ENCODE measurements around the gene CLDN4. TPM values are rescaled to one million over a fixed set of nuclear protein-coding genes. Genes with fewer than 3 reads are reported as not detected.
"Not testable (repeated sequence)": the region's sequence is repeated elsewhere in the genome, so short reads cannot be mapped to it uniquely, and the experiment has no call there.

The CLDN4 gene
- total RNA-seq, 1 experiment from 2014 or later, result 0.16 TPM

GRCh38 chr7:73811760-73812168, 19.0 kb upstream of the CLDN4 start:
- Histone ChIP-seq H3K36me3 (no peaks in the 10 kb centered on the region), H3K4me1 (replicated peaks) (no peaks in the 10 kb centered on the region), H3K4me3 (no peak overlapping the region), H3K9me3 (replicated peaks) (no peaks in the 10 kb centered on the region), H3K27ac (no peak overlapping the region), H3K27me3 (replicated peaks) (no peaks in the 10 kb centered on the region)
- DNase-seq (ENCODE audit: low read depth in 1 of 2, low spot score in 2 of 2), result peak; percentile 57 to 77

GRCh38 chr7:73812996-73813395, 17.8 kb upstream of the CLDN4 start:
- Histone ChIP-seq H3K27me3 (replicated peaks) (no peaks in the 10 kb centered on the region), H3K4me1 (replicated peaks) (no peaks in the 10 kb centered on the region), H3K27ac (no peak overlapping the region), H3K36me3 (no peaks in the 10 kb centered on the region), H3K9me3 (replicated peaks) (no peaks in the 10 kb centered on the region), H3K4me3 (no peak overlapping the region)
- DNase-seq (ENCODE audit: low read depth in 1 of 2, low spot score in 2 of 2), result no peak

GRCh38 chr7:73815436-73815835, 15.4 kb upstream of the CLDN4 start:
- Histone ChIP-seq H3K27ac (no peak overlapping the region), H3K9me3 (replicated peaks) (no peaks in the 10 kb centered on the region), H3K4me1 (replicated peaks) (no peaks in the 10 kb centered on the region), H3K4me3 (no peak overlapping the region), H3K27me3 (replicated peaks) (no peaks in the 10 kb centered on the region), H3K36me3 (no peaks in the 10 kb centered on the region)
- no peak for DNase-seq (ENCODE audit: low read depth in 1 of 2, low spot score in 2 of 2)

- Histone ChIP-seq H3K4me3 (no peak overlapping the region), H3K36me3 (no peaks in the 10 kb centered on the region), H3K27ac (no peak overlapping the region), H3K4me1 (replicated peaks) (peaks cover 8% of the 10 kb centered on the region), H3K27me3 (replicated peaks) (no peaks in the 10 kb centered on the region), H3K9me3 (replicated peaks) (no peaks in the 10 kb centered on the region)
- DNase-seq (ENCODE audit: low read depth in 1 of 2, low spot score in 2 of 2), result no peak
Observed at GRCh38 chr7:73817121-73817520, 13.7 kb upstream of the CLDN4 start.

GRCh38 chr7:73820013-73820412, 10.8 kb upstream of the CLDN4 start:
- H3K27me3 ChIP-seq (replicated peaks), result no peaks in the 10 kb centered on the region
- H3K4me1 ChIP-seq (replicated peaks), result peaks cover 25% of the 10 kb centered on the region
- H3K36me3 ChIP-seq, result no peaks in the 10 kb centered on the region
- no peak overlapping the region for H3K27ac ChIP-seq
- H3K9me3 ChIP-seq (replicated peaks), result no peaks in the 10 kb centered on the region
- H3K4me3 ChIP-seq, result no peak overlapping the region
- DNase-seq (ENCODE audit: low read depth in 1 of 2, low spot score in 2 of 2), result no peak

- not testable (repeated sequence) for DNase-seq (ENCODE audit: low read depth in 1 of 2, low spot score in 2 of 2); H3K27ac ChIP-seq; H3K4me3 ChIP-seq; H3K27me3 ChIP-seq (replicated peaks); H3K9me3 ChIP-seq (replicated peaks); H3K36me3 ChIP-seq
- H3K4me1 ChIP-seq (replicated peaks), result peaks cover 25% of the 10 kb centered on the region
Observed at GRCh38 chr7:73821597-73822285, 9.1 kb upstream of the CLDN4 start.

- DNase-seq (ENCODE audit: low read depth in 1 of 2, low spot score in 2 of 2), result peak; percentile 94 to 98
- H3K9me3 ChIP-seq (replicated peaks), result no peaks in the 10 kb centered on the region
- peaks cover 28% of the 10 kb centered on the region for H3K4me1 ChIP-seq (replicated peaks)
- H3K36me3 ChIP-seq, result no peaks in the 10 kb centered on the region
- H3K27me3 ChIP-seq (replicated peaks), result no peaks in the 10 kb centered on the region
- no peak overlapping the region for H3K4me3 ChIP-seq
- H3K27ac ChIP-seq, result peak overlapping the region; percentile 81
Observed at GRCh38 chr7:73822319-73823173, 8.2 kb upstream of the CLDN4 start.

GRCh38 chr7:73823257-73823656, 7.5 kb upstream of the CLDN4 start:
- Histone ChIP-seq H3K27me3 (replicated peaks) (no peaks in the 10 kb centered on the region), H3K4me3 (no peak overlapping the region), H3K9me3 (replicated peaks) (no peaks in the 10 kb centered on the region), H3K27ac (peak overlapping the region; percentile 81), H3K4me1 (replicated peaks) (peaks cover 34% of the 10 kb centered on the region), H3K36me3 (no peaks in the 10 kb centered on the region)
- DNase-seq (ENCODE audit: low read depth in 1 of 2, low spot score in 2 of 2), result no peak

GRCh38 chr7:73823873-73824592, 6.8 kb upstream of the CLDN4 start:
- Histone ChIP-seq H3K4me1 (replicated peaks) (peaks cover 39% of the 10 kb centered on the region), H3K27me3 (replicated peaks) (no peaks in the 10 kb centered on the region), H3K36me3 (no peaks in the 10 kb centered on the region), H3K4me3 (no peak overlapping the region), H3K27ac (no peak overlapping the region; the same call in 1 of the 2 replicates), H3K9me3 (replicated peaks) (no peaks in the 10 kb centered on the region)
- DNase-seq (ENCODE audit: low read depth in 1 of 2, low spot score in 2 of 2), result no peak

GRCh38 chr7:73824986-73825385, 5.8 kb upstream of the CLDN4 start:
- no peak for DNase-seq (ENCODE audit: low read depth in 1 of 2, low spot score in 2 of 2)
- H3K4me1 ChIP-seq (replicated peaks), result peaks cover 39% of the 10 kb centered on the region
- H3K4me3 ChIP-seq, result no peak overlapping the region
- no peaks in the 10 kb centered on the region for H3K36me3 ChIP-seq
- no peaks in the 10 kb centered on the region for H3K9me3 ChIP-seq (replicated peaks)
- H3K27ac ChIP-seq, result no peak overlapping the region
- H3K27me3 ChIP-seq (replicated peaks), result no peaks in the 10 kb centered on the region

- peaks cover 26% of the 10 kb centered on the region for H3K4me1 ChIP-seq (replicated peaks)
- DNase-seq (ENCODE audit: low read depth in 1 of 2, low spot score in 2 of 2), result no peak
- no peak overlapping the region for H3K27ac ChIP-seq
- H3K9me3 ChIP-seq (replicated peaks), result no peaks in the 10 kb centered on the region
- no peak overlapping the region for H3K4me3 ChIP-seq
- no peaks in the 10 kb centered on the region for H3K36me3 ChIP-seq
- H3K27me3 ChIP-seq (replicated peaks), result no peaks in the 10 kb centered on the region
Observed at GRCh38 chr7:73827567-73828106, 3.2 kb upstream of the CLDN4 start.

- Histone ChIP-seq H3K4me3 (no peak overlapping the region), H3K9me3 (replicated peaks) (no peaks in the 10 kb centered on the region), H3K27ac (no peak overlapping the region), H3K27me3 (replicated peaks) (no peaks in the 10 kb centered on the region), H3K4me1 (replicated peaks) (peaks cover 20% of the 10 kb centered on the region), H3K36me3 (no peaks in the 10 kb centered on the region)
- DNase-seq (ENCODE audit: low read depth in 1 of 2, low spot score in 2 of 2), result peak in 1 of 2 experiments; percentile 45
Observed at GRCh38 chr7:73828107-73828803, 2.5 kb upstream of the CLDN4 start.

- Histone ChIP-seq H3K4me3 (no peak overlapping the region), H3K4me1 (replicated peaks) (peaks cover 18% of the 10 kb centered on the region), H3K9me3 (replicated peaks) (no peaks in the 10 kb centered on the region), H3K27me3 (replicated peaks) (no peaks in the 10 kb centered on the region), H3K27ac (no peak overlapping the region), H3K36me3 (no peaks in the 10 kb centered on the region)
- no peak for DNase-seq (ENCODE audit: low read depth in 1 of 2, low spot score in 2 of 2)
Observed at GRCh38 chr7:73828972-73829371, 1.8 kb upstream of the CLDN4 start.

Data from SJSA1 (cell line).